ENCODE results near the gene CELF6.

The CELF6 gene

DNA sequence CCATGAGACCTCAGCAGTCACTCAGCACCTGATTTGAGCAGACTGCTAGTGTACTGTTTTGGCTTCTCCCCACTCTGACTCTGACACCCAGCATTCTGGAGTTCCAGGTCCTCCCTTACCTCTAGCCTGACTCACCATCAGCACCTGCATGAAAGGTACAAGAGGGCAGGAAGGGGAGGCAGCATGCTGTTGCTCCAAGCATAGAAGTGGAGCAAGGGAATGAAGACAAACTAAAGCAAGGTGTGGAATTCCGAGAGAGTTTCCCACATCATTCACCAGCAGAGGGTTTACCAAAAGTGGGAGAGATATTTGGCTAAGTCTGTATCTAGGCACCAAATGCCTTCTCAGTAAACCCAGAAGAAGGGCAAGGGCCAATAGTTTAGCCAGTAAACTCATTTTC, 34.5 kb upstream of the CELF6 start:
- H3K27me3 ChIP-seq (ENCODE audit: insufficient read depth, insufficient read length), result no peaks in the 10 kb centered on the region
- no peaks in the 10 kb centered on the region for H3K4me1 ChIP-seq (ENCODE audit: insufficient read depth, insufficient read length)
- no peak overlapping the region for H3K9ac ChIP-seq (ENCODE audit: insufficient read length, low read depth)
- no peak for DNase-seq (ENCODE audit: low read depth, low spot score)
- no peak overlapping the region for H3K4me3 ChIP-seq (ENCODE audit: insufficient read length, low read depth)
- H3K36me3 ChIP-seq (ENCODE audit: insufficient read depth, insufficient read length, low read length), result peaks cover 76% of the 10 kb centered on the region
- H3K9me3 ChIP-seq (ENCODE audit: insufficient read depth, low read length), result no peaks in the 10 kb centered on the region
- TF ChIP-seq ZNF274 (IDR thresholded peaks at IDR 0.05; ENCODE audit: low read depth, low read length) (no peak), YY1 (IDR thresholded peaks at IDR 0.05; ENCODE audit: insufficient read depth, insufficient read length) (no peak)

DNA sequence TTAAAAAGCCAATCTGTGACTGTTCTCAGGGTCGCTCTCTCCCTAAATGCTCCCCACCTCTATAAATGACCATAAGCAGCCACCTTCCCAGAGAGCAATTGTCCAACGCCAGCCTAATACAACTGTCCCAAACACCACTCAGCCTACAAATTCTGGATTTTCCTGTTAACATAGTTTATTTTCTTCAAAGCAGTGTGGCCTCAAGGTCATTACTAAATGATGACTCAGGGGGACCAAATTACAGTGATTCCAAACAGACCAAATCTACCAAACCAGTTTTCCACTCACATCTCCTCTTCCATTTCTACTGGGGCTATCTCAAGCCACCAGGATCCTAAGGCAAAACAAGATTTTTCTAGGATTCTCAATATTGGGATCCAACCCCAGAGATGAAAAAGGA, 33.3 kb upstream of the CELF6 start:
- Histone ChIP-seq H3K27me3 (ENCODE audit: insufficient read depth, insufficient read length) (no peaks in the 10 kb centered on the region), H3K36me3 (ENCODE audit: insufficient read depth, insufficient read length, low read length) (peaks cover 85% of the 10 kb centered on the region), H3K4me3 (ENCODE audit: insufficient read length, low read depth) (no peak overlapping the region), H3K9me3 (ENCODE audit: insufficient read depth, low read length) (no peaks in the 10 kb centered on the region), H3K4me1 (ENCODE audit: insufficient read depth, insufficient read length) (no peaks in the 10 kb centered on the region), H3K9ac (ENCODE audit: insufficient read length, low read depth) (no peak overlapping the region)
- TF ChIP-seq YY1 (IDR thresholded peaks at IDR 0.05; ENCODE audit: insufficient read depth, insufficient read length) (no peak), SUZ12 (IDR thresholded peaks at IDR 0.05; ENCODE audit: extremely low read depth, insufficient read depth, insufficient read length) (no peak), ZNF274 (IDR thresholded peaks at IDR 0.05; ENCODE audit: low read depth, low read length) (no peak)
- DNase-seq (ENCODE audit: low read depth, low spot score), result no peak

DNA sequence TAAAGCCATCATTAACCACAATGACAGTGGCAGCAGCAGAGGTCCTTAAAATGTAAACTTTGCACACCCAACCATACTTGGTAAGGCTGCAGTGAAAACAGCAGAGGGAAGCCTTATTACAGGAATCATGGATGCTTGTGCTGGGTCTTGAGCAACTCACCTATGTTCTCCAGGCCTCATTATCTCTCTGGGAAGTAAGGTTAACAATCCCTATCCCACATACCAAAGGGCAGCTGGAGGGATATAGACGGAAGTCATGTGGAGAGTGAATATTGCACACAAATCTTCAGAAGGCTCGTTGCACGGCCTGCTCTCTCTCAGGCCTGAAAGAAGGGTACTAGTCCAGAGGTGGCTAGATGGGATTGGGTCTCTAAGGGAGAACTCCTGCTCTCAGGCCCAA, 25.8 kb upstream of the CELF6 start:
- TF ChIP-seq SUZ12 (IDR thresholded peaks at IDR 0.05; ENCODE audit: extremely low read depth, insufficient read depth, insufficient read length), result no peak
- TF ChIP-seq ZNF274 (IDR thresholded peaks at IDR 0.05; ENCODE audit: low read depth, low read length), result no peak
- no peak for TF ChIP-seq YY1 (IDR thresholded peaks at IDR 0.05; ENCODE audit: insufficient read depth, insufficient read length)
- Histone ChIP-seq H3K27me3 (ENCODE audit: insufficient read depth, insufficient read length) (no peaks in the 10 kb centered on the region), H3K4me1 (ENCODE audit: insufficient read depth, insufficient read length) (no peaks in the 10 kb centered on the region), H3K9ac (ENCODE audit: insufficient read length, low read depth) (no peak overlapping the region), H3K9me3 (ENCODE audit: insufficient read depth, low read length) (no peaks in the 10 kb centered on the region), H3K36me3 (ENCODE audit: insufficient read depth, insufficient read length, low read length) (peaks cover 82% of the 10 kb centered on the region), H3K4me3 (ENCODE audit: insufficient read length, low read depth) (no peak overlapping the region)
- no peak for DNase-seq (ENCODE audit: low read depth, low spot score)

DNA sequence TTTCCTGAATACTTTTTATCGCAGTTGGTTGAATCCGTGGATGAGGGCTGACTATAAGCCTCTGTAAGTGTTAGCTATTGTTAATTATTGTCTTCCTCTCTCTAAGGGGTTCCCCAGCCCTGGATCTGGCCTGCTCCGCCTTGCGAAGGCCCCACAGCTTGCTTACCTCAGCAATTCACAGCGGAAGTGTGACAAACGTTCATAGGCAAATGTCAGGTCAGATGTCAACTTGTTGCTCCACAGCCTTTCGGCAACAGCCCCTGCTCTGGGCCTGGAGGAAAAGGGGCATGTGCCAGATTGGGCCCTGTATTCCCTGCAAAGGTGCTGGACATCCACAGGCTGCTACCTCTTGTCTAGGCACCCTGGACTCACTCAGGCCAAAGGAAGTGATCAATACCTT, 25.3 kb upstream of the CELF6 start:
- H3K27me3 ChIP-seq (ENCODE audit: insufficient read depth, insufficient read length), result no peaks in the 10 kb centered on the region
- H3K9me3 ChIP-seq (ENCODE audit: insufficient read depth, low read length), result no peaks in the 10 kb centered on the region
- H3K9ac ChIP-seq (ENCODE audit: insufficient read length, low read depth), result no peak overlapping the region
- no peak overlapping the region for H3K4me3 ChIP-seq (ENCODE audit: insufficient read length, low read depth)
- peaks cover 77% of the 10 kb centered on the region for H3K36me3 ChIP-seq (ENCODE audit: insufficient read depth, insufficient read length, low read length)
- TF ChIP-seq ZNF274 (IDR thresholded peaks at IDR 0.05; ENCODE audit: low read depth, low read length), result no peak
- TF ChIP-seq SUZ12 (IDR thresholded peaks at IDR 0.05; ENCODE audit: extremely low read depth, insufficient read depth, insufficient read length), result no peak
- TF ChIP-seq YY1 (IDR thresholded peaks at IDR 0.05; ENCODE audit: insufficient read depth, insufficient read length), result no peak
- DNase-seq (ENCODE audit: low read depth, low spot score), result no peak
- no peaks in the 10 kb centered on the region for H3K4me1 ChIP-seq (ENCODE audit: insufficient read depth, insufficient read length)

DNA sequence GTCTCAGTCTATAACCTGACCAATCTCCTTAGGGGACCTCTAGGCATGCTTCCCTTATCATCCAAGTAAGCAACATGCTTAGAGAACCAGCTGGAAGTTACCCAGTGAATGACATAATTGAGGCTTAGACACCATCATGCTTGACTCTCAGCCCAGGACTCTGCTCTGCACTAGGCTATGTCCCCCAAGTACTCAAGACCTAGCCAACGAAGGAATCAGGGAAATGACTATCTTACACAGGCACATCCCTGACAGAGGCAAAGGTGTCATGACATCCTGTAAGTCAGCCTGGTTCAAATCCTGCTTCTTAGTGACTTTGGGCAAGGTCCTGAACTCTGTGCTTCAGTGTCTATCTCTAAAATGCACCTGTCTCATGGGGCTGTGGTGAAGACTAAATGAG, 24.6 kb upstream of the CELF6 start:
- Histone ChIP-seq H3K4me3 (ENCODE audit: insufficient read length, low read depth) (no peak overlapping the region), H3K4me1 (ENCODE audit: insufficient read depth, insufficient read length) (no peaks in the 10 kb centered on the region), H3K9me3 (ENCODE audit: insufficient read depth, low read length) (no peaks in the 10 kb centered on the region), H3K36me3 (ENCODE audit: insufficient read depth, insufficient read length, low read length) (peaks cover 71% of the 10 kb centered on the region), H3K9ac (ENCODE audit: insufficient read length, low read depth) (no peak overlapping the region), H3K27me3 (ENCODE audit: insufficient read depth, insufficient read length) (no peaks in the 10 kb centered on the region)
- TF ChIP-seq SUZ12 (IDR thresholded peaks at IDR 0.05; ENCODE audit: extremely low read depth, insufficient read depth, insufficient read length), result no peak
- no peak for TF ChIP-seq YY1 (IDR thresholded peaks at IDR 0.05; ENCODE audit: insufficient read depth, insufficient read length)
- TF ChIP-seq ZNF274 (IDR thresholded peaks at IDR 0.05; ENCODE audit: low read depth, low read length), result no peak
- no peak for DNase-seq (ENCODE audit: low read depth, low spot score)

DNA sequence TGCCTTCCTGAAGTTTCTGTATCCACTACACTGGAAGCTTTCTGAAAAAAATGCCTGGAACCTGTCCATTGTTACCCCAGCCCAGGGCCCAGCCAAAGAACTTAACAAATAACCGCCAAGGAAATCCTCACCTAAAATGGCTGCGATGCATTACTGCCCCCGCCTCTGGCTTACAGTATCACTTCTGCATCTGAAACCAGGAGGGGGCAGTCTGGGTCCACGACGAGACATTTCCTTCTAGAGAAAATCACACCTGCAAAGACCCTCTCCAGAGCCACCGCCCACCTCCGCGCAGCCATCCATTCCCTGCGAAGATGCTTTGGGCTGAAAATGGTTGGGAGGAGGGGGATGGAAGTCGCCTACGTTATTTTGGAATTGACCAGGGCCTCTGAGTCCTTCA, 22.4 kb upstream of the CELF6 start:
- no peak for TF ChIP-seq SUZ12 (IDR thresholded peaks at IDR 0.05; ENCODE audit: extremely low read depth, insufficient read depth, insufficient read length)
- no peak for TF ChIP-seq ZNF274 (IDR thresholded peaks at IDR 0.05; ENCODE audit: low read depth, low read length)
- no peak for TF ChIP-seq YY1 (IDR thresholded peaks at IDR 0.05; ENCODE audit: insufficient read depth, insufficient read length)
- H3K4me3 ChIP-seq (ENCODE audit: insufficient read length, low read depth), result no peak overlapping the region
- H3K36me3 ChIP-seq (ENCODE audit: insufficient read depth, insufficient read length, low read length), result peaks cover 55% of the 10 kb centered on the region
- no peaks in the 10 kb centered on the region for H3K4me1 ChIP-seq (ENCODE audit: insufficient read depth, insufficient read length)
- H3K27me3 ChIP-seq (ENCODE audit: insufficient read depth, insufficient read length), result no peaks in the 10 kb centered on the region
- DNase-seq (ENCODE audit: low read depth, low spot score), result peak; percentile 56
- H3K9me3 ChIP-seq (ENCODE audit: insufficient read depth, low read length), result no peaks in the 10 kb centered on the region
- no peak overlapping the region for H3K9ac ChIP-seq (ENCODE audit: insufficient read length, low read depth)

DNA sequence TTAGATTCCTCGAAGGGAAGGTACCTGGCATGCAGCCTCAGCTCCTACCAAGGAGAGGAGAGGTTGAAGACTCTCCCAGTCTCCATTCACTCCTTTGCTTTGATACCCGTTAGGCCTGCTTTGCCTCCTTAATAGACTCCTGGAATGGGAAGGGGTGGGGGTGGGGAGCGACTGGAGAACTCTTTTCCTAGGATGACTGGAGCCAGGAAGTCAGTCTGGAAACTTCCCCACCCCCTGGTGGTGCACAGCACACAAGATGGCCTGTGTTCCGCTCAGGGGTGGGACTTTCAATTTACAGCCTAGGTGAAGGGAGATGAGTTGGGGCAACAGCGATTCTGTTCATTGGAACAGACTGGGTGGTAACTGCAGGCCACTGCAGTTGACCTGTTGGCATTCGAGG, 21.4 kb upstream of the CELF6 start:
- no peak overlapping the region for H3K4me3 ChIP-seq (ENCODE audit: insufficient read length, low read depth)
- no peak overlapping the region for H3K9ac ChIP-seq (ENCODE audit: insufficient read length, low read depth)
- TF ChIP-seq SUZ12 (IDR thresholded peaks at IDR 0.05; ENCODE audit: extremely low read depth, insufficient read depth, insufficient read length), result no peak
- TF ChIP-seq ZNF274 (IDR thresholded peaks at IDR 0.05; ENCODE audit: low read depth, low read length), result no peak
- no peak for TF ChIP-seq YY1 (IDR thresholded peaks at IDR 0.05; ENCODE audit: insufficient read depth, insufficient read length)
- H3K9me3 ChIP-seq (ENCODE audit: insufficient read depth, low read length), result no peaks in the 10 kb centered on the region
- no peaks in the 10 kb centered on the region for H3K27me3 ChIP-seq (ENCODE audit: insufficient read depth, insufficient read length)
- peaks cover 46% of the 10 kb centered on the region for H3K36me3 ChIP-seq (ENCODE audit: insufficient read depth, insufficient read length, low read length)
- no peaks in the 10 kb centered on the region for H3K4me1 ChIP-seq (ENCODE audit: insufficient read depth, insufficient read length)
- DNase-seq (ENCODE audit: low read depth, low spot score), result peak; percentile 40

DNA sequence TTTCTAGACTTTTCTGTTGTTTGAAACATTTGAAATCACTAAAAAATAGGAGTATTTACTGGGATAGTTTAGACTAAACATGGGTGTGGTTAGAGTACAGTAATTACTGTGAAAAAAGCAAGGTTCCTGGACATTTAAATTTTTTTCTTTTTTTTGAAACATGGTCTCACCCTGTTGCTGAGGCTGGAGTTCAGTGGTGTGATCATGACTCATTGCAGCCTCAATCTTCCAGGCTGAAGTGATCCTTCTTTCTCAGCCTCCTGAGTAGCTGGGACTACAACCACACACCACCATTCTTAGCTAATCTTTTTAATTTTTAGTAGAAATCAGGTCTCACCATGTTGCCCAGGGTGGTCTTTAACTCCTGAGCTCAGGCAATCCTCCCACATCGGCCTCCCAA, 20.4 kb upstream of the CELF6 start:
- Histone ChIP-seq H3K9ac (ENCODE audit: insufficient read length, low read depth) (no peak overlapping the region), H3K36me3 (ENCODE audit: insufficient read depth, insufficient read length, low read length) (peaks cover 36% of the 10 kb centered on the region), H3K4me1 (ENCODE audit: insufficient read depth, insufficient read length) (no peaks in the 10 kb centered on the region), H3K4me3 (ENCODE audit: insufficient read length, low read depth) (no peak overlapping the region), H3K27me3 (ENCODE audit: insufficient read depth, insufficient read length) (no peaks in the 10 kb centered on the region), H3K9me3 (ENCODE audit: insufficient read depth, low read length) (no peaks in the 10 kb centered on the region)
- no peak for DNase-seq (ENCODE audit: low read depth, low spot score)
- no peak for TF ChIP-seq ZNF274 (IDR thresholded peaks at IDR 0.05; ENCODE audit: low read depth, low read length)
- no peak for TF ChIP-seq YY1 (IDR thresholded peaks at IDR 0.05; ENCODE audit: insufficient read depth, insufficient read length)
- no peak for TF ChIP-seq SUZ12 (IDR thresholded peaks at IDR 0.05; ENCODE audit: extremely low read depth, insufficient read depth, insufficient read length)

All from NT2/D1 (cell line).